Muscle layer of colon (tissue), 2 donors: ENCODE data around the gene LMF1.
"Not testable (repeated sequence)": the region's sequence is repeated elsewhere in the genome, so short reads cannot be mapped to it uniquely, and the experiment has no call there.

ENCODE experiments used
- H3K27ac ChIP-seq: one replicate; pipeline ENCODE4 v1.7.0; 2013; ENCODE audit warnings: low read depth, mild to moderate bottlenecking, low read length, moderate library complexity
- H3K27me3 ChIP-seq, 2 donors: one replicate each; pipeline ENCODE4 v1.7.0; 2013; ENCODE audit warnings: low read length in 2 of 2, mild to moderate bottlenecking in 2 of 2; ENCODE audit not compliant: insufficient read depth in 2 of 2, control insufficient read depth in 1 of 2
- H3K36me3 ChIP-seq: one replicate; pipeline ENCODE4 v1.7.0; 2013; ENCODE audit warnings: mild to moderate bottlenecking, low read length; ENCODE audit not compliant: insufficient read depth
- H3K4me1 ChIP-seq: one replicate; pipeline ENCODE4 v1.7.0; 2013; ENCODE audit warnings: mild to moderate bottlenecking, low read length; ENCODE audit not compliant: insufficient read depth
- H3K4me3 ChIP-seq, 2 donors: one replicate each; pipeline ENCODE4 v1.7.0; 2013; ENCODE audit warnings: low read length in 2 of 2, low read depth in 1 of 2, mild to moderate bottlenecking in 1 of 2, moderate library complexity in 1 of 2
- H3K9ac ChIP-seq: one replicate; pipeline ENCODE4 v1.7.0; 2013; ENCODE audit warnings: low read length
- H3K9me3 ChIP-seq: one replicate; pipeline ENCODE4 v1.7.0; 2013; ENCODE audit warnings: mild to moderate bottlenecking, low read length
- donor health status: abdominal sarcoma.
- donor health status: Adenocarcinoma of cecum.

The LMF1 gene

DNA sequence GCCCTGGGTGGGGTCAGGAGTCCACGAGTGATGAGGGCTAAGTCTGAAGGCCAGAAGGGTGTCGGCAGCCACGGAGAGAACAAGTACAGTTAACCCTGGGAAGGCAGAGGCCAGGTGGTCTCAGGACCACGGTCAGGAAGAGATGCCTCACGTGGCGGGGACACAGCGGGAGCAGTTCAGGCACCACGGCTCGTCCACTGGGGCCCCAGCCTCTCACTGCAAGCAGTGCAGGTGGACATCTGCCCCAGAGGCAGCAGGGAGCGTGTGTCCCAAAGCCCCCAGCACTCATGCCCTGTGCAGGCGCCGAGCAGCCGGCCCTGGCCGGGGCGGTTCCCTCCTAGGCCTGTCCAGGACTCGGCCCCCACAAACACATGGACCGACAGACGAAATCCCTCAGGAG lies 4.7 kb downstream of the LMF1 start:
- no peaks in the 10 kb centered on the region for H3K9me3 ChIP-seq
- no peak overlapping the region for H3K9ac ChIP-seq
- peaks cover 9% of the 10 kb centered on the region for H3K4me1 ChIP-seq
- H3K36me3 ChIP-seq: peaks cover 4% of the 10 kb centered on the region
- H3K27me3 ChIP-seq: no peaks in the 10 kb centered on the region
- H3K4me3 ChIP-seq: no peak overlapping the region
- H3K27ac ChIP-seq: no peak overlapping the region

DNA sequence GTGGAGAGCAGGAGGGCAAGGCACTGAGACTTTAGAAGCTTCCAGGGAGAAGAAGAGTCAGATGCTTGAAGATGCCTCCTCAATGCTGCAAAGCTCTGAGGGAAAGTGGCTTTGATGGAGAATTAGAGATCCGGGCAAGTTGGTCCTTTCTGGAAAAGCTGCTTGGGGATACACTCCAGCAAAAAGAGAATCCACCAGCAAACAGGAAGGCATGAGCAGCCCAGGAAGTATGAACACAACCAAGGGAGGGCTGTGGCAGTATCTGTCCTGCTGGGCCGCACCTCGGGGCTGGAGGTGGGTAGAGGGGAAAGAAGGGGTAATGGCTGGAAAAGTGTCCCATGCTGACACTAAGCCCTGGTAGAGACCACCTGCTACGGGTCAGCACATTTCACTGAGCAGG lies 5.3 kb downstream of the LMF1 start:
- Histone ChIP-seq H3K4me1 (peaks cover 9% of the 10 kb centered on the region), H3K27me3 (no peaks in the 10 kb centered on the region), H3K36me3 (peaks cover 4% of the 10 kb centered on the region), H3K9me3 (no peaks in the 10 kb centered on the region), H3K4me3 (no peak overlapping the region), H3K27ac (no peak overlapping the region), H3K9ac (no peak overlapping the region)

DNA sequence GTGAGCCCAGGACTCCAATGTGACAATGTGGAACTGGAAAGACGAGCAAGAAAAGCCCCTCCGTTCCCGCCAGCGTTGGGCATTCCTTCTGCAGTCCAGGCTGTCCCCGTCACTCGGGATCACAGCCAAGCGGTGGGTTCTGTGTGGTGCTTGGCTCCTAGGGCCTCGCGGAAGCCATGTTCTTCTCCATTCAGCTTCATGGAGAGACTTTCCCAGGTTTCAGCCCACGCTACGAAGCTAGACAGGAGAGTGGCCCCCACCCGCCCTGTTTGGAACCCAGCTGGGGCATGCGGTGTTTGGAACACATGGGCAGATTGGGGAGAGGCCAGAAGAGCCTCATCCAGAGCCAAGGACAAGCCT lies 5.8 kb downstream of the LMF1 start:
- no peak overlapping the region for H3K4me3 ChIP-seq
- H3K9me3 ChIP-seq: no peaks in the 10 kb centered on the region
- no peak overlapping the region for H3K9ac ChIP-seq
- H3K27ac ChIP-seq: no peak overlapping the region
- peaks cover 4% of the 10 kb centered on the region for H3K36me3 ChIP-seq
- H3K4me1 ChIP-seq: peaks cover 8% of the 10 kb centered on the region
- H3K27me3 ChIP-seq: no peaks in the 10 kb centered on the region

DNA sequence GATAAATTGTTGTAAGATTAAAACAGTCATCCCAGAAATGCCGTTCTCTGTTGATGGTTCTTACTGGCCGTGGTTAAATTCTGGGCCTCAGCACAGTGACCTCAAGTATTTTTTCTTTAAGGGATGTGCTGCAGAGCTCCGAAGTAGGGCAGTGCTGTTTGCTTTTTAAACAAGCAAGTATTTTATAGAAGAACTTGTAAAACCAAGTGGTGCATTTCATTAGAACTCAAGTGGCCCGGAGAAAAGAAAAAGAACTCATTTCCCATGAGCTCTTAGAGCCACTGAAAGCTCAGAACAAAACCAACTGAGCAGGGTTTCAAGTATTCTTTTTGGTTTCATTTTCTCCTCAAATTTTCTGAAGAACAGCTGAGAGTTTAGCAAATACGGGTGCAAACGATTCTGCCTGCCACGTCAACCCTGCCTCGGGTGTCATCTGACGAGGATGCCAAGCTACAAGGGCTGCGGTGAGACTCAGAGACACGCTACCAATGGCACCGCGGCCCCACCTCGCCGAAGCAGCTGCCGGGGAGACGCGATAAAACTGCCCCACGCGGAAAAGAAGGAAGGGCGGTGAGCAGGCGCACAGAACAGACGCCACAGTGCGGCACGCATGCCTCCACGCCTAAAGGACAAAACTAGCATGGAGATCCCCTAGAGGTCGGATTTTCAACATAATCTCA lies 6.3 kb downstream of the LMF1 start:
- Histone ChIP-seq H3K9me3 (no peaks in the 10 kb centered on the region), H3K9ac (no peak overlapping the region), H3K4me1 (peaks cover 3% of the 10 kb centered on the region), H3K27me3 (no peaks in the 10 kb centered on the region), H3K27ac (no peak overlapping the region), H3K4me3 (no peak overlapping the region), H3K36me3 (peaks cover 4% of the 10 kb centered on the region)

DNA sequence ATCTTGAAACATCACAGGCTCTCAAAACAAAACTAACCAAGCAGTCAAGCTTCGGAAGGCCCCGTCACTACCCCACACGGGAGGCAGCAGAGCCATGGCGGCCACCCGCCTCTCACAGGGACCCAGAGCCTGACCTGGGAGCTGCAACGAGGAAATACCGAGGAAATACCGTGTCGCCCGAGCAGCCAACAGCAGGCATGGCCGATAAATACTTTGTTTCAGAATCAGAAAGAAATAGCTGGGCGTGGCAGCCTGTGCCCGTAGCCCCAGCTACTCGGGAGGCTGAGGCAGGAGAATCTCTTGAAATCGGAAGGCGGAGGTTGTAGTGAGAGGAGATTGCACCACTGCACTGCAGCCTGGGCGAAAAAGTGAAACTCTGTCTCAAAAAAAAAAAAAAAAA lies 6.9 kb downstream of the LMF1 start:
- Histone ChIP-seq H3K9me3 (no peaks in the 10 kb centered on the region), H3K4me1 (no peaks in the 10 kb centered on the region), H3K36me3 (peaks cover 4% of the 10 kb centered on the region), H3K27me3 (no peaks in the 10 kb centered on the region), H3K27ac (no peak overlapping the region), H3K9ac (no peak overlapping the region), H3K4me3 (no peak overlapping the region)

GRCh38 chr16:962901-963814 lies 7.6 kb downstream of the LMF1 start:
- Histone ChIP-seq H3K36me3 (no peaks in the 10 kb centered on the region), H3K9ac (no peak overlapping the region), H3K9me3 (no peaks in the 10 kb centered on the region), H3K27me3 (no peaks in the 10 kb centered on the region), H3K4me3 (no peak overlapping the region), H3K27ac (no peak overlapping the region), H3K4me1 (no peaks in the 10 kb centered on the region)

DNA sequence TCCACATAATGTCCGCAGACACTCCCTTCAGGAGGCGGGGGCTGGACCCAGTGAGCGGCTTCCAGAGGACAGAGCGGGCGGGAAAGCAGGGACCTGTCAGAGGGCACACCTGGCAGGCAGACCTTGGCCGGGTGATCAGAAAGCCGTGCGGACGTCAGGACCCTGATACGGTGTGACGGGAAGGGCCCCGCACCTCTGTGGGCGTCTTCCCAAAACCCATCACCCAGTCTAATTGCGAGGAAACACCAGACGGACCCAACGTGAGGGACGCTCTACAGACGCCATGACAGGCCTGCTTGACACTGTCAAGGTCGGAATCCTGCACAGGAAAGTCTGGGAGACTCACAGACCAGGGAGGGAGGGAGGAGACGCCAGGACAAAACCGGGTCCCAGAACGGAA lies 8.4 kb downstream of the LMF1 start:
- no peak overlapping the region for H3K4me3 ChIP-seq
- no peak overlapping the region for H3K27ac ChIP-seq
- no peaks in the 10 kb centered on the region for H3K36me3 ChIP-seq
- no peaks in the 10 kb centered on the region for H3K9me3 ChIP-seq
- H3K27me3 ChIP-seq: no peaks in the 10 kb centered on the region
- no peaks in the 10 kb centered on the region for H3K4me1 ChIP-seq
- no peak overlapping the region for H3K9ac ChIP-seq

DNA sequence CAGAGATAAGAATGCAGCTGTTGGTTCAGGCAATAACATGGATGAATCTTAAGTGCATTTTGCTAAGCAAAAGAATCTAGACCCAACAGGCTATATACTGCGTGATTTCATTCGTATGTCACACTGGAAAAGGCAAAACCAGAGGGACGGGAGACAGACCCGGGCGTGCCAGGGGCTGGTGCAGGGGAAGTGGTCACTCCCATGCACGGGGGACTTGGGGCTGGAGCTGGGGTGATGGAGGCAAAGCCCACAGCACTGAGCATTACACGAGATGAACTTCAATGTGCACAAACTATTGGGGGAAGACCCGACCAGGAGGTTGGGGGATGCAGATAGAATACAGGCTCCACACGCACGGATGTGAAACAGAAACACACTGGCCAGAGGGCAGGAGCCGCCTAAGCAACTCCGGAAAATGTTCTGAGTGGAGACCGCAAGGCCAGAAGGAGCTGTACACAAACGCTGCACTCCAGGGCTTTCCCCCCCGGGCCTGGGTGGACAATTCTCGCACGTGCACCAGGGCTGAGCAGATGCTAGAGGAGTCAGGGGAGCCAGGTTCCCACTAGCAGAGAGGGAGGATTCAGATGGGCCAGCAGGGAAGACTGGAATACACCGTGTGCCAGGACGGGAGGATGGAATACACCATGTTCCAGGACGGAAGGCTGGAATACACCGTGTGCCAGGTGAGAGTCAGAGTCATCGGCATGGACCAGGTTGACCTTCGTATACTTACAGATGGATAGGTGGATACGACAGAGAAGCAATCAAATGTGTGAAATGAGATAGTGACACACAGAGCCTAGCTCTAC lies 11.3 kb downstream of the LMF1 start:
- Histone ChIP-seq H3K4me3 (no peak overlapping the region), H3K4me1 (no peaks in the 10 kb centered on the region), H3K27me3 (no peaks in the 10 kb centered on the region), H3K9me3 (no peaks in the 10 kb centered on the region), H3K36me3 (peaks cover 4% of the 10 kb centered on the region), H3K27ac (no peak overlapping the region), H3K9ac (no peak overlapping the region)

GRCh38 chr16:955766-956165 lies 15.0 kb downstream of the LMF1 start:
- not testable (repeated sequence) for H3K9me3 ChIP-seq, H3K4me1 ChIP-seq, H3K4me3 ChIP-seq, H3K9ac ChIP-seq, H3K27me3 ChIP-seq, H3K27ac ChIP-seq
- H3K36me3 ChIP-seq: peaks cover 17% of the 10 kb centered on the region

DNA sequence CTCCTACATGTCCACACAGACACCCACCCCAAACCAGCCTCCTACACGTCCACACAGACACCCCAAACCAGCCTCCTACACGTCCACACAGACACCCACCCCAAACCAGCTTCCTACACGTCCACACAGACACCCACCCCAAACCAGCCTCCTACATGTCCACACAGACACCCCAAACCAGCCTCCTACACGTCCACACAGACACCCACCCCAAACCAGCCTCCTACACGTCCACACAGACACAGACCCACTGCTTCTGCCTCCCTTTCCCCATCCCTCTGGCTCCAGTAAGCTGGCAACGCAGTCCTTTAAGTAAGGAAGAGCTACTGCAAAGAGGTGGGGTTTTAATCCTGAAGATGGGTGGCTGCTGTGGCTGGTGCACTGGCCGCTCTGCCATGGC lies 17.0 kb downstream of the LMF1 start:
- not testable (repeated sequence) for H3K9ac ChIP-seq, H3K27me3 ChIP-seq, H3K9me3 ChIP-seq, H3K4me3 ChIP-seq, H3K27ac ChIP-seq, H3K4me1 ChIP-seq
- peaks cover 17% of the 10 kb centered on the region for H3K36me3 ChIP-seq

DNA sequence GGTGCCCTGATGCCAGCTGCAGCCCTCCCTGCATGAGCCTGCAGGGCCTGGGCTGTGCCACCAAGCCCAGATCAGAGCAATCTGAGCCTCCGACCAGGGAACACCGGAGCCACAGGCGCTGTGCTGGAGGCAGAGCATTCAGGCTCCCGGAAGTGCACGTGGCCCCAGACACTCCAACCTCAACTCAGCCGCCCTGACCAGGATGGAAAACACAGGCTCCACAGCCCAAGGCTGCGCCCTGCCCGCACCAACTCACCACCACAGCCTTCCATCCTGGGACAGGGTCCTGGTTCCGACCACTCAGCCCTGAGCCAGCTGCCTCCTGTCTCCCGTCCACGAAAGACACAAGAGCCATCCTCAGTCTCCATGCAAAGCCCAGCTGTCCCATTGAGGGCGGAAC lies 18.5 kb downstream of the LMF1 start:
- no peaks in the 10 kb centered on the region for H3K9me3 ChIP-seq
- H3K4me1 ChIP-seq: no peaks in the 10 kb centered on the region
- H3K9ac ChIP-seq: no peak overlapping the region

More for the DNA sequence above, 18.5 kb downstream of the LMF1 start:
- Histone ChIP-seq H3K36me3 (peaks cover 17% of the 10 kb centered on the region), H3K27ac (no peak overlapping the region), H3K27me3 (no peaks in the 10 kb centered on the region), H3K4me3 (no peak overlapping the region)
